Measurements from ENCODE around the gene LINC00237. TPM values are rescaled to one million over a fixed set of nuclear protein-coding genes. Genes with fewer than 3 reads are reported as not detected.

Gene LINC00237
- polyA plus RNA-seq, 1 experiment = not detected

- Histone ChIP-seq H3K9me3 (ENCODE audit: control insufficient read depth, insufficient read depth, low read length) (no peaks in the 10 kb centered on the region), H3K27ac (ENCODE audit: low read depth, low read length) (no peak overlapping the region), H3K27me3 (ENCODE audit: control insufficient read depth, insufficient read depth, low read length) (no peaks in the 10 kb centered on the region), H3K4me3 (ENCODE audit: low read depth, low read length) (no peak overlapping the region)
- POLR2A ChIA-PET = no interaction called here
- no peak for DNase-seq (ENCODE audit: low read depth, low spot score)
- no peak for TF ChIP-seq CTCF (IDR thresholded peaks at IDR 0.05; ENCODE audit: low read depth, low read length)
- CTCF ChIA-PET = no interaction called here
These were observed 27.9 kb upstream of the LINC00237 start for GRCh38 chr20:21133917-21134622.

GRCh38 chr20:21133404-21133803 is 27.2 kb upstream of the LINC00237 start:
- no peaks in the 10 kb centered on the region for H3K9me3 ChIP-seq (ENCODE audit: control insufficient read depth, insufficient read depth, low read length)
- DNase-seq (ENCODE audit: low read depth, low spot score) = no peak
- no peak overlapping the region for H3K4me3 ChIP-seq (ENCODE audit: low read depth, low read length)
- ChIA-PET CTCF (no interaction called here), POLR2A (no interaction called here)
- H3K27me3 ChIP-seq (ENCODE audit: control insufficient read depth, insufficient read depth, low read length) = no peaks in the 10 kb centered on the region
- TF ChIP-seq CTCF (IDR thresholded peaks at IDR 0.05; ENCODE audit: low read depth, low read length) = no peak
- H3K27ac ChIP-seq (ENCODE audit: low read depth, low read length) = no peak overlapping the region

GRCh38 chr20:21129861-21130260 is 23.7 kb upstream of the LINC00237 start:
- H3K27ac ChIP-seq (ENCODE audit: low read depth, low read length) = no peak overlapping the region
- CTCF ChIA-PET = interaction anchor here (0.7 to 7.1 kb wide), 2 partner anchors 106 to 406 kb away, joined by 3 to 31 read pairs; no protein-coding TSS in a partner anchor
- no peak for TF ChIP-seq CTCF (IDR thresholded peaks at IDR 0.05; ENCODE audit: low read depth, low read length)
- no peaks in the 10 kb centered on the region for H3K27me3 ChIP-seq (ENCODE audit: control insufficient read depth, insufficient read depth, low read length)
- no peak for DNase-seq (ENCODE audit: low read depth, low spot score)
- H3K9me3 ChIP-seq (ENCODE audit: control insufficient read depth, insufficient read depth, low read length) = no peaks in the 10 kb centered on the region; the same call in 1 of the 2 replicates
- no peak overlapping the region for H3K4me3 ChIP-seq (ENCODE audit: low read depth, low read length)
- POLR2A ChIA-PET = no interaction called here

- Histone ChIP-seq H3K27me3 (ENCODE audit: control insufficient read depth, insufficient read depth, low read length) (no peaks in the 10 kb centered on the region), H3K4me3 (ENCODE audit: low read depth, low read length) (no peak overlapping the region; the same call in 1 of the 2 replicates), H3K27ac (ENCODE audit: low read depth, low read length) (no peak overlapping the region), H3K9me3 (ENCODE audit: control insufficient read depth, insufficient read depth, low read length) (no peaks in the 10 kb centered on the region; the same call in 1 of the 2 replicates)
- no peak for TF ChIP-seq CTCF (IDR thresholded peaks at IDR 0.05; ENCODE audit: low read depth, low read length)
- POLR2A ChIA-PET = interaction anchor here (0.7 kb wide), 1 partner anchor 82 kb away, joined by 3 read pairs; no protein-coding TSS in a partner anchor
- DNase-seq (ENCODE audit: low read depth, low spot score) = no peak
- CTCF ChIA-PET = interaction anchor here (7.1 kb wide), 1 partner anchor 108 kb away, joined by 31 read pairs; no protein-coding TSS in a partner anchor
These were observed 21.2 kb upstream of the LINC00237 start for GRCh38 chr20:21127201-21127981.

GRCh38 chr20:21126581-21126870 is 20.4 kb upstream of the LINC00237 start:
- CTCF ChIA-PET = interaction anchor here (0.6 to 7.1 kb wide), 4 partner anchors 18 to 109 kb away, joined by 3 to 31 read pairs (median 3); no protein-coding TSS in a partner anchor
- H3K27ac ChIP-seq (ENCODE audit: low read depth, low read length) = peak overlapping the region; percentile 66

More at GRCh38 chr20:21126581-21126870, 20.4 kb upstream of the LINC00237 start:
- peak overlapping the region; percentile 68 for H3K4me3 ChIP-seq (ENCODE audit: low read depth, low read length)
- H3K9me3 ChIP-seq (ENCODE audit: control insufficient read depth, insufficient read depth, low read length) = no peaks in the 10 kb centered on the region; the same call in 1 of the 2 replicates
- TF ChIP-seq CTCF (IDR thresholded peaks at IDR 0.05; ENCODE audit: low read depth, low read length) = no peak
- no peaks in the 10 kb centered on the region for H3K27me3 ChIP-seq (ENCODE audit: control insufficient read depth, insufficient read depth, low read length)
- POLR2A ChIA-PET = interaction anchor here (0.7 to 1.9 kb wide), 3 partner anchors 32 to 81 kb away, joined by 3 to 4 read pairs (median 3); no protein-coding TSS in a partner anchor
- no peak for DNase-seq (ENCODE audit: low read depth, low spot score)

All from AG04450 (cell line).